Endothelial cell of umbilical vein (primary cell): ENCODE measurements around the gene OR7C1. TPM values are rescaled to one million over a fixed set of nuclear protein-coding genes. Genes with fewer than 3 reads are reported as not detected.
"Not testable (repeated sequence)": the region's sequence is repeated elsewhere in the genome, so short reads cannot be mapped to it uniquely, and the experiment has no call there.

Source experiments
- BruUV-seq: library from RNA; stranded (reverse); fragments of 400-500 nt; replicated peaks from 2 replicates; lab custom pipeline; 2021; lab: Mats Ljungman, UMichigan
- CTCF ChIA-PET: fragments of 300-600, 350-600 bp; sonication (Branson Sonifier 250); formaldehyde crosslinking; loops from one replicate; lab custom pipeline; 2021; ENCODE audit warnings: antibody characterized with exemption, inconsistent platforms; lab: Charles Lee
- POLR2A ChIA-PET: fragments of 300-600, 350-600 bp; sonication (Branson Sonifier 250); formaldehyde crosslinking; loops from one replicate; lab custom pipeline; 2021; ENCODE audit warnings: antibody characterized with exemption, inconsistent platforms; lab: Charles Lee
- DNase-seq: peaks from one replicate; pipeline ENCODE4 v3.0.0-alpha.2; 2011; ENCODE audit warnings: low read depth, low spot score
- FAIRE-seq: peaks from 2 replicates; lab custom pipeline; 2011; peaks lifted over from hg19 to GRCh38; lab: Jason Lieb, UNC
- H2AFZ ChIP-seq: 2 replicates; pipeline ENCODE4 v1.6.0; 2012; ENCODE audit warnings: low read depth, low read length, control low read depth, inconsistent platforms
- H3K27ac ChIP-seq: 2 replicates; pipeline ENCODE4 v1.5.1; 2011; ENCODE audit warnings: low read depth, mild to moderate bottlenecking, control low read depth, low read length, moderate library complexity; ENCODE audit not compliant: insufficient read depth
- H3K27me3 ChIP-seq, 2 experiments: 2 replicates each; pipeline versions ENCODE4 v1.6.0 to v1.6.1; 2011; ENCODE audit warnings: low read length in 2 of 2, mixed read lengths in 1 of 2; ENCODE audit not compliant: control insufficient read depth in 2 of 2, insufficient read depth in 2 of 2
- H3K36me3 ChIP-seq, 2 experiments: 2 replicates in 1 of 2; 3 replicates in 1 of 2; pipeline ENCODE4 v1.5.1; 2011; ENCODE audit warnings: low read length in 2 of 2, mild to moderate bottlenecking in 1 of 2, moderate library complexity in 1 of 2; ENCODE audit not compliant: control insufficient read depth in 2 of 2, insufficient read depth in 2 of 2; ENCODE audit errors: extremely low read depth in 1 of 2
- H3K4me1 ChIP-seq: 3 replicates; pipeline ENCODE4 v1.5.1; 2011; ENCODE audit warnings: mild to moderate bottlenecking, low read length; ENCODE audit not compliant: control insufficient read depth, insufficient read depth; ENCODE audit errors: extremely low read depth
- H3K4me2 ChIP-seq: 2 replicates; pipeline ENCODE4 v1.6.1; 2011; ENCODE audit warnings: low read length, control low read depth, mixed read lengths; ENCODE audit not compliant: insufficient read depth
- H3K4me3 ChIP-seq, 3 experiments: fragments of 200-600 bp in 1 of 3; sonication (generic), shearing (Covaris generic) in 1 of 3; replicated peaks in 1 of 3; 2 replicates each; pipeline ENCODE4 v1.5.1; 2011 to 2016; ENCODE audit warnings: control low read depth in 3 of 3, low read length in 3 of 3, mild to moderate bottlenecking in 2 of 3, inconsistent platforms in 1 of 3, low read depth in 1 of 3, moderate library complexity in 1 of 3; ENCODE audit not compliant: insufficient read depth in 1 of 3
- H3K79me2 ChIP-seq: 2 replicates; pipeline ENCODE4 v1.6.0; 2012; ENCODE audit warnings: low read length, inconsistent platforms; ENCODE audit not compliant: control insufficient read depth, insufficient read depth
- H3K9ac ChIP-seq: replicated peaks from 2 replicates; pipeline ENCODE3; 2011; ENCODE audit warnings: low read length, control low read depth; ENCODE audit not compliant: insufficient read depth; ENCODE audit errors: extremely low read depth
- H3K9me1 ChIP-seq: replicated peaks from 3 replicates; pipeline ENCODE4 v1.6.0; 2011; ENCODE audit warnings: mild to moderate bottlenecking, low read length; ENCODE audit not compliant: control insufficient read depth, insufficient read depth; ENCODE audit errors: extremely low read depth
- H3K9me3 ChIP-seq: replicated peaks from 2 replicates; pipeline ENCODE4 v1.5.1; 2012; ENCODE audit warnings: low read length, inconsistent platforms; ENCODE audit not compliant: control insufficient read depth, insufficient read depth
- H4K20me1 ChIP-seq: replicated peaks from 2 replicates; pipeline ENCODE3; 2011; ENCODE audit warnings: mild to moderate bottlenecking, low read length; ENCODE audit not compliant: control insufficient read depth, insufficient read depth; ENCODE audit errors: extremely low read depth
- POLR2AphosphoS5 ChIP-seq: IDR thresholded peaks from 2 replicates; pipeline ENCODE4 v1.6.1; 2012; ENCODE audit warnings: low read depth, mild to moderate bottlenecking, control low read depth, low read length, moderate library complexity; ENCODE audit not compliant: insufficient read depth
- dilution Hi-C: fragments of 300-500 bp; cut with MboI; formaldehyde crosslinking; loops from one replicate; pipeline ENCODE4 v1.15.0; 2019; ENCODE audit warnings: low sequenced_read_pairs; ENCODE audit not compliant: extremely low pct_ligation_motif_present
- intact Hi-C: fragments of 100-400 bp; cut with micrococcal nuclease; formaldehyde crosslinking; loops from one replicate; pipeline ENCODE4 v1.10.0; 2022
- polyA plus RNA-seq, 4 experiments: library from polyadenylated mRNA; depleted of rRNA in 3 of 4; stranded (reverse) in 3 of 4; unstranded in 1 of 4; fragments of >200 nt; gene quantifications; 2 replicates each; pipeline versions ENCODE4 v1.2.1 to v1.2.3, GENCODE V29; 2011 to 2012; ENCODE audit warnings: missing spikeins in 1 of 4
- total RNA-seq: library from RNA; stranded (reverse); gene quantifications from 2 replicates; pipeline ENCODE4 v1.2.3, GENCODE V29; 2021

OR7C1 gene
- total and polyA plus RNA-seq, 2 donors (not counting 3 experiments of a cell fraction or from before 2014, with no cell fraction given), result not detected

- dilution Hi-C loops, H3K27ac ChIP-seq, H3K4me1 ChIP-seq, H4K20me1 ChIP-seq, H3K9ac ChIP-seq, BruUV-seq, H3K79me2 ChIP-seq, H3K9me1 ChIP-seq, H2AFZ ChIP-seq, FAIRE-seq, H3K4me3 ChIP-seq, H3K4me2 ChIP-seq, intact Hi-C loops, H3K9me3 ChIP-seq, H3K36me3 ChIP-seq, H3K27me3 ChIP-seq, POLR2A ChIA-PET, CTCF ChIA-PET, DNase-seq: not testable (repeated sequence)
These were observed 51.5 kb downstream of the OR7C1 start for GRCh38 chr19:14783410-14783998.

GRCh38 chr19:14782626-14783409 lies 52.2 kb downstream of the OR7C1 start:
- H3K4me1 ChIP-seq, result no peaks in the 10 kb centered on the region
- H3K27me3 ChIP-seq, result no peaks in the 10 kb centered on the region
- intact Hi-C loops, result no loop called here
- TF ChIP-seq POLR2AphosphoS5, result no peak
- CTCF ChIA-PET, result no interaction called here
- FAIRE-seq (no peak), DNase-seq (no peak)
- H3K9me1 ChIP-seq, result no peaks in the 10 kb centered on the region
- no peaks in the 10 kb centered on the region for H3K9me3 ChIP-seq
- no peak overlapping the region for H2AFZ ChIP-seq
- dilution Hi-C loops, result no loop called here
- H4K20me1 ChIP-seq, result no peaks in the 10 kb centered on the region
- H3K36me3 ChIP-seq, result no peaks in the 10 kb centered on the region
- no peak overlapping the region for H3K4me3 ChIP-seq
- no peak overlapping the region for H3K4me2 ChIP-seq
- no peaks in the 10 kb centered on the region for H3K79me2 ChIP-seq
- no TSS peak for BruUV-seq
- POLR2A ChIA-PET, result no interaction called here
- H3K9ac ChIP-seq, result no peak overlapping the region
- H3K27ac ChIP-seq, result no peak overlapping the region

GRCh38 chr19:14781713-14782536 lies 53.1 kb downstream of the OR7C1 start:
- intact Hi-C loops, H3K27ac ChIP-seq, H3K4me1 ChIP-seq, H3K9ac ChIP-seq, FAIRE-seq, H3K9me3 ChIP-seq, H3K4me3 ChIP-seq, H3K79me2 ChIP-seq, DNase-seq, H3K36me3 ChIP-seq, H3K4me2 ChIP-seq, BruUV-seq, H2AFZ ChIP-seq, CTCF ChIA-PET, H4K20me1 ChIP-seq, H3K27me3 ChIP-seq, POLR2A ChIA-PET, dilution Hi-C loops, H3K9me1 ChIP-seq: not testable (repeated sequence)
